ENCODE results near the gene CDC14A.
"Not testable (repeated sequence)": the region's sequence is repeated elsewhere in the genome, so short reads cannot be mapped to it uniquely, and the experiment has no call there.

CDC14A gene

GRCh38 chr1:100362821-100363466 lies 10.6 kb downstream of the CDC14A start:
- no peak for DNase-seq (ENCODE audit: low read depth in 2 of 2)

GRCh38 chr1:100363831-100364230 lies 11.5 kb downstream of the CDC14A start:
- no peak for DNase-seq (ENCODE audit: low read depth in 2 of 2)

- DNase-seq (ENCODE audit: low read depth in 2 of 2): no peak
Observed at GRCh38 chr1:100364697-100365096, 12.4 kb downstream of the CDC14A start.

GRCh38 chr1:100366209-100366525 lies 13.9 kb downstream of the CDC14A start:
- DNase-seq (ENCODE audit: low read depth in 2 of 2): no peak

- not testable (repeated sequence) for DNase-seq (ENCODE audit: low read depth in 2 of 2)
Observed at GRCh38 chr1:100369339-100369738, 17.0 kb downstream of the CDC14A start.

GRCh38 chr1:100373953-100374352 lies 21.6 kb downstream of the CDC14A start:
- not testable (repeated sequence) for DNase-seq (ENCODE audit: low read depth in 2 of 2)

GRCh38 chr1:100376890-100377289 lies 24.6 kb downstream of the CDC14A start:
- DNase-seq (ENCODE audit: low read depth in 2 of 2): not testable (repeated sequence)

- DNase-seq (ENCODE audit: low read depth in 2 of 2): no peak
Observed at GRCh38 chr1:100377590-100378361, 25.5 kb downstream of the CDC14A start.

GRCh38 chr1:100378956-100379355 lies 26.6 kb downstream of the CDC14A start:
- no peak for DNase-seq (ENCODE audit: low read depth in 2 of 2)

GRCh38 chr1:100380635-100381034 lies 28.3 kb downstream of the CDC14A start:
- DNase-seq (ENCODE audit: low read depth in 2 of 2): no peak

- no peak for DNase-seq (ENCODE audit: low read depth in 2 of 2)
Observed at GRCh38 chr1:100382657-100383056, 30.4 kb downstream of the CDC14A start.

GRCh38 chr1:100383743-100384405 lies 31.6 kb downstream of the CDC14A start:
- no peak for DNase-seq (ENCODE audit: low read depth in 2 of 2)

- no peak for DNase-seq (ENCODE audit: low read depth in 2 of 2)
Observed at GRCh38 chr1:100387209-100387608, 34.9 kb downstream of the CDC14A start.

GRCh38 chr1:100387657-100388350 lies 35.5 kb downstream of the CDC14A start:
- DNase-seq (ENCODE audit: low read depth in 2 of 2): no peak

GRCh38 chr1:100390531-100390930 lies 38.2 kb downstream of the CDC14A start:
- DNase-seq (ENCODE audit: low read depth in 2 of 2): no peak

- DNase-seq (ENCODE audit: low read depth in 2 of 2): no peak
Observed at GRCh38 chr1:100391675-100392074, 39.4 kb downstream of the CDC14A start.

- no peak for DNase-seq (ENCODE audit: low read depth in 2 of 2)
Observed at GRCh38 chr1:100392756-100393155, 40.5 kb downstream of the CDC14A start.

- DNase-seq (ENCODE audit: low read depth in 2 of 2): no peak
Observed at GRCh38 chr1:100394285-100394684, 42.0 kb downstream of the CDC14A start.

- DNase-seq (ENCODE audit: low read depth in 2 of 2): no peak
Observed at GRCh38 chr1:100395913-100396312, 43.6 kb downstream of the CDC14A start.

- DNase-seq (ENCODE audit: low read depth in 2 of 2): no peak
Observed at GRCh38 chr1:100396651-100397050, 44.3 kb downstream of the CDC14A start.

- no peak for DNase-seq (ENCODE audit: low read depth in 2 of 2)
Observed at GRCh38 chr1:100397681-100398080, 45.4 kb downstream of the CDC14A start.

- no peak for DNase-seq (ENCODE audit: low read depth in 2 of 2)
Observed at GRCh38 chr1:100398648-100399047, 46.3 kb downstream of the CDC14A start.
